Tibial nerve (tissue), 4 donors: ENCODE measurements around the gene FKBP8. TPM values are rescaled to one million over a fixed set of nuclear protein-coding genes. Genes with fewer than 3 reads are reported as not detected.
A peak's percentile ranks its signal among the peaks of the same experiment; 100 is the strongest.

Source experiments
- DNase-seq, 2 donors: peaks; one replicate each; pipeline ENCODE4 v3.0.0-alpha.2; 2019; ENCODE audit warnings: low spot score in 2 of 2
- H3K27ac ChIP-seq, 4 donors: fragments of 200-600 bp; sonication (generic) in 3 of 4; one replicate each; pipeline ENCODE4 v1.5.1; 2017 to 2019; ENCODE audit warnings: mild to moderate bottlenecking in 1 of 4
- H3K27me3 ChIP-seq, 2 donors: fragments of 200-600 bp; sonication (generic) in 1 of 2; one replicate each; pipeline versions ENCODE4 v1.5.1 to v1.6.0; 2017 to 2019
- H3K36me3 ChIP-seq, 3 donors: fragments of 200-600 bp; sonication (generic); one replicate each; pipeline ENCODE4 v1.5.1; 2018 to 2019
- H3K4me1 ChIP-seq, 4 donors: fragments of 200-600 bp; sonication (generic) in 3 of 4; one replicate each; pipeline ENCODE4 v1.5.1; 2017 to 2019
- H3K4me3 ChIP-seq, 4 donors: fragments of 200-600 bp; sonication (generic) in 3 of 4; one replicate each; pipeline ENCODE4 v1.5.1; 2017 to 2019; ENCODE audit warnings: mild to moderate bottlenecking in 1 of 4, moderate library complexity in 1 of 4
- H3K9me3 ChIP-seq, 4 donors: fragments of 200-600 bp; sonication (generic) in 3 of 4; one replicate each; pipeline ENCODE4 v1.5.1; 2017 to 2019
- EP300 ChIP-seq, 2 donors: sonication (generic); formaldehyde crosslinking; IDR thresholded peaks; one replicate each; pipeline ENCODE4 v1.6.1; 2017; ENCODE audit warnings: antibody characterized with exemption in 2 of 2, mild to moderate bottlenecking in 1 of 2
- POLR2A ChIP-seq, 2 donors: fragments of 450-650 bp; IDR thresholded peaks; one replicate each; pipeline ENCODE4 v1.6.1; 2017; ENCODE audit warnings: antibody characterized with exemption in 2 of 2, mild to moderate bottlenecking in 2 of 2, moderate library complexity in 2 of 2
- WGBS, 2 donors: methylation state at CpG; one replicate each; pipeline ENCODE4 v1.1.5; 2018; 5-methylcytosine and 5-hydroxymethylcytosine counted together
- total RNA-seq, 4 donors: library from RNA; depleted of rRNA; stranded (reverse); fragments of >200 nt; gene quantifications; one replicate each; pipeline ENCODE4 v1.1.0, GENCODE V29; 2016
- TF ChIP-seq, protein P1 (sequence below), 5 experiments: fragments of 200-600 bp in 3 of 5; fragments of 450-650 bp in 2 of 5; sonication (generic) in 3 of 5; IDR thresholded peaks; one replicate each; pipeline ENCODE4 v1.5.1; 2016 to 2019; ENCODE audit warnings: antibody characterized with exemption in 5 of 5, mild to moderate bottlenecking in 3 of 5, moderate library complexity in 2 of 5

Gene FKBP8
- total RNA-seq, 4 donors from 2014 or later: 391 to 451 (median 434) TPM

DNA sequence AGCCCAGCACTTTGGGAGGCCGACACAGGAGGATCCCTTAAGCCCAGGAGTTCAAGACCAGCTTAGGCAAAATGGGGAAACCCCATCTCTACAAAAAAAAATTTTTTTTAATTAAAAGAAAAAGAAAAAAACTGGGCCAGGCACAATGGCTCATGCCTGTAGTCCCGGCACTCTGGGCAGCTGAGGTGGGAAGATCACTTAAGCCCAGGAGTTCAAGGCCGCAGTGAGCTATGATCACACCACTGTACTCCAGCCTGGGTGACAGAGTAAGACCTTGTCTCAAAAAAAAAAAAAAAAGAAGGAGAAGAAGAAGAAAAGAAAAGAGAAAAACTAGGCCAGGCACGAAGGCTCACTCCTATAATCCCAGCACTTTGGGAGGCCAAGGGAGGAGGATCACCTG is 25.8 kb downstream of the FKBP8 start:
- H3K9me3 ChIP-seq: no peaks in the 10 kb centered on the region
- H3K4me3 ChIP-seq: no peak overlapping the region
- no peaks in the 10 kb centered on the region for H3K27me3 ChIP-seq
- DNase-seq: no peak
- TF ChIP-seq EP300 (IDR thresholded peaks at IDR 0.05): no peak
- TF ChIP-seq POLR2A (IDR thresholded peaks at IDR 0.05): no peak
- TF ChIP-seq, protein P1, sequence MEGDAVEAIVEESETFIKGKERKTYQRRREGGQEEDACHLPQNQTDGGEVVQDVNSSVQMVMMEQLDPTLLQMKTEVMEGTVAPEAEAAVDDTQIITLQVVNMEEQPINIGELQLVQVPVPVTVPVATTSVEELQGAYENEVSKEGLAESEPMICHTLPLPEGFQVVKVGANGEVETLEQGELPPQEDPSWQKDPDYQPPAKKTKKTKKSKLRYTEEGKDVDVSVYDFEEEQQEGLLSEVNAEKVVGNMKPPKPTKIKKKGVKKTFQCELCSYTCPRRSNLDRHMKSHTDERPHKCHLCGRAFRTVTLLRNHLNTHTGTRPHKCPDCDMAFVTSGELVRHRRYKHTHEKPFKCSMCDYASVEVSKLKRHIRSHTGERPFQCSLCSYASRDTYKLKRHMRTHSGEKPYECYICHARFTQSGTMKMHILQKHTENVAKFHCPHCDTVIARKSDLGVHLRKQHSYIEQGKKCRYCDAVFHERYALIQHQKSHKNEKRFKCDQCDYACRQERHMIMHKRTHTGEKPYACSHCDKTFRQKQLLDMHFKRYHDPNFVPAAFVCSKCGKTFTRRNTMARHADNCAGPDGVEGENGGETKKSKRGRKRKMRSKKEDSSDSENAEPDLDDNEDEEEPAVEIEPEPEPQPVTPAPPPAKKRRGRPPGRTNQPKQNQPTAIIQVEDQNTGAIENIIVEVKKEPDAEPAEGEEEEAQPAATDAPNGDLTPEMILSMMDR (IDR thresholded peaks at IDR 0.05): no peak
- H3K27ac ChIP-seq: no peak overlapping the region
- H3K36me3 ChIP-seq: no peaks in the 10 kb centered on the region
- WGBS, 2 donors: 90 to 98% methylated on average over 4 of the region's 4 CpGs
- H3K4me1 ChIP-seq: peaks cover 0 to 71% (median 29%) of the 10 kb centered on the region in 4 donors

DNA sequence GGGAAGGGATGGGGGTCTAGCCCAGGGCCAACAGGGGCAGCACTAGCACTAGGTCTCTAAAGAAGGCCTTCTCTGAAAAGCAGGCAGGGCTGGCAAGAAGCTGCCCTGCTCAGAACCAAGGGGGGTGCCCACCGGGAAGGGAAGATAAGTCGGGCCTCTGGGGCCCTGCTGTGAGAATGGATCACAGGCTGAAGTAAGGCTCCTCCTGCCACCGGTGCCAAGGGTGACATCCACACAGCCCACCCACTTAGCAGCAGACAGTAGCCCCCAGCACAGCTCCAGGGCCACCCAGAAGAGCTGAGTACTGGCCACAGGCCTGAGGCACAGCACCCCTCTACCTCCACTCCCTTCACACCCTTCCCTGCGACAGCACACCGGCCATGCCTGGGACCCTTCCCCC is 27.4 kb downstream of the FKBP8 start:
- Histone ChIP-seq H3K27ac (peak overlapping the region in 2 of 4 donors; percentile 15 to 75), H3K36me3 (no peaks in the 10 kb centered on the region), H3K4me1 (peaks cover 0 to 69% (median 29%) of the 10 kb centered on the region in 4 donors), H3K27me3 (no peaks in the 10 kb centered on the region), H3K4me3 (no peak overlapping the region), H3K9me3 (no peaks in the 10 kb centered on the region)
- 74 to 82% methylated on average over 4 to 5 of the region's 5 CpGs for WGBS, 2 donors
- TF ChIP-seq, protein P1 (IDR thresholded peaks at IDR 0.05): no peak
- TF ChIP-seq EP300 (IDR thresholded peaks at IDR 0.05) (no peak), POLR2A (IDR thresholded peaks at IDR 0.05) (no peak)
- no peak for DNase-seq

DNA sequence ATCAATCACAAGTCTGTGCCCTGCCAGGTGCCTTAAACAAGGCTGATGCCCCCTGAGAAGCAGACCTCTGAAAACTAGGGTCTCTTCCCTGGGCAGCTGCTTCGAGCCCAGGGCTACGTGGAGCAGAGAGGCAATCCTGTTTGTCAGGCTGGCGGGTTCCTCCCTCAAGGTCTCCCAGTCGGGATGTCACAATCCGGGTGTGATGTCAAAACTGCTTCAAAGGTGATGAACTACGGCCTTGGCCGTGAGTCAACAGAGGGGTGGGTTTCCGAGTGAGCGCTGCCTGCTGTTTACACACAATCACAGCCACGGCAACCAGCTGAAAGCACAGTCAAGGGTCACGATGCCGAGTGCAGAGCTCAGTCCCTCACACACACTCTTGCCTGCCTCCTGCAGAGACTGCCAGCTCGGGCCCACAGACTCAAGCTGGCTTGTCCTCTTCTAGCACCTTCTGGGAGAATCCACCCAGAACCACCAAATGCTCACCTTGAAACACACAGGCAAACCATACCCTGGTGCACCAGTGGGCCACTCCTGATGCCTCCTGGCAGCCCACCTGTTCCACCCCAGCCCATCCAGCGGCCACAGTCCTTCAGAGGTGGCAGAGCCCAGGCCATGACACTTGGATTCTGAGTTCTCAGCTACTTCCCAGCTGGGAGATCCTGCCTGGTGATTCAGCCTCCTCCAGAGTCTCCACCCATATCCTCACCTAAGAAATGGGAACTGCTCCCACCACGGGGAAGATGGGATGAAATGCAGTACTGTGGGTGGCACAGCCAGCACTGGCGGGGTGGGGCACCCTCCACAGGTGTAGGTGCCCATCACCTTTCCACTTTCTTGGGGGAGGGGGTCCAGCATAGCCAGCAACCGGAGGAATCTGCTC is 28.3 kb downstream of the FKBP8 start:
- peak in 1 of 2 donors; percentile 39 for DNase-seq
- Histone ChIP-seq H3K4me1 (peaks cover 0 to 67% (median 28%) of the 10 kb centered on the region in 4 donors), H3K9me3 (no peaks in the 10 kb centered on the region), H3K27me3 (no peaks in the 10 kb centered on the region), H3K27ac (peak overlapping the region in 3 of 4 donors; percentile 24 to 75 (median 46)), H3K36me3 (no peaks in the 10 kb centered on the region), H3K4me3 (no peak overlapping the region)
- 35 to 40% methylated on average over 16 of the region's 17 CpGs for WGBS, 2 donors
- TF ChIP-seq EP300 (IDR thresholded peaks at IDR 0.05): peak in 1 of 2 donors; percentile 50
- TF ChIP-seq, protein P1 (IDR thresholded peaks at IDR 0.05): no peak

DNA sequence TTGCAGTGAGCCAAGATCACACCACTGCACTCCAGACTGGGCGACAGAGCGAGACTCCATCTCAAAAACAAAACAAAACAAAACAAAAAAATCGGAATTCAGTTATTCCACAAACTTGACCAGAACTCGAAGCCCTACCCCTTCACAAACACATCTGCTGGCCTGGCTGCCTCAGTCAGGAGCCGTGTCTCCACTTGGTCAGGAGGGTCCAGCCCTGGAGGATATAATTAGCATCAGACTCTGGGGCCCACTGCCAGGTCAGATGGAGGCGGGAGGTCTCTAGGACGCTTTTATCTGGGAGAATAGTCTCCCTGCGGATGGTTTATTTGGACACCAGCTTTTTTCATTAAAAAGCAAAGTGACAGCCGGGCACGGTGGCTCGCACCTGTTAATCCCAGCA is 29.5 kb downstream of the FKBP8 start:
- H3K36me3 ChIP-seq: no peaks in the 10 kb centered on the region
- peaks cover 0 to 66% (median 18%) of the 10 kb centered on the region in 4 donors for H3K4me1 ChIP-seq
- no peaks in the 10 kb centered on the region for H3K27me3 ChIP-seq
- H3K9me3 ChIP-seq: no peaks in the 10 kb centered on the region
- TF ChIP-seq POLR2A (IDR thresholded peaks at IDR 0.05): no peak
- TF ChIP-seq, protein P1 (IDR thresholded peaks at IDR 0.05): no peak
- TF ChIP-seq EP300 (IDR thresholded peaks at IDR 0.05): no peak
- DNase-seq: peak in 1 of 2 donors; percentile 33
- WGBS, 2 donors: 60 to 64% methylated on average over 11 of the region's 11 CpGs
- H3K27ac ChIP-seq: peak overlapping the region in 3 of 4 donors; percentile 37 to 49 (median 46)
- no peak overlapping the region for H3K4me3 ChIP-seq

DNA sequence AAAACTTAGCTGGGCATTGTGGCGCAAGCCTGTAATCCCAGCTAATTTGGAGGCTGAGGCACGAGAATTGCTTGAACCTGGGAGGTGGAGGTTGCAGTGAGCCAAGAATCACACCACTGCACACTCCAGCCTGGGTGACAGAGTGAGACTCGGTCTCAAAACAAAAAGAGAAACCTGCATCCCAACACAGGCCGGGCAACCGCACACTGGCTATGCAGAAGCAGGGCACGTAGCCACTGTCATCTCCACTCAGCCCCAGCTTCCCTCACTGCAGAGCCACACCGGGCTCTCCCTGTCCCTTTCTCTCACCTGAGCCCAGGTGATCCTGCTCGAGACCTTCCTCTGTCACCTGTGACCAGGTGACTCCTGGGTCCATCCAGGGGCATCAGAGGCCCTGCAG is 33.2 kb downstream of the FKBP8 start:
- DNase-seq: no peak
- Histone ChIP-seq H3K9me3 (no peaks in the 10 kb centered on the region), H3K27me3 (no peaks in the 10 kb centered on the region), H3K36me3 (no peaks in the 10 kb centered on the region), H3K27ac (no peak overlapping the region), H3K4me3 (no peak overlapping the region), H3K4me1 (peaks cover 0 to 71% (median 45%) of the 10 kb centered on the region in 4 donors)
- WGBS, 2 donors: 92 to 93% methylated on average over 8 of the region's 8 CpGs
- TF ChIP-seq, protein P1 (IDR thresholded peaks at IDR 0.05): no peak
- TF ChIP-seq EP300 (IDR thresholded peaks at IDR 0.05): no peak
- no peak for TF ChIP-seq POLR2A (IDR thresholded peaks at IDR 0.05)
